HG02759 (cell line): ENCODE data around the gene RNF121.
"Not testable (repeated sequence)": the region's sequence is repeated elsewhere in the genome, so short reads cannot be mapped to it uniquely, and the experiment has no call there.

Experiments
- ATAC-seq: cut with Tn5 transposase; IDR thresholded peaks from one replicate; pipeline ENCODE4 v1.9.1; 2021; ENCODE audit warnings: mild to moderate bottlenecking, moderate library complexity; ENCODE audit not compliant: unreplicated experiment

RNF121 gene

GRCh38 chr11:71928737-71929443, at the start of gene RNF121:
TSS of gene RNF121 (plus strand) at chr11:71929046. CDS start at chr11:71929062, 16 bp downstream.
- ATAC-seq, result peak; percentile 83

GRCh38 chr11:71885806-71886205, 43.0 kb upstream of the RNF121 start:
- ATAC-seq, result not testable (repeated sequence)

- ATAC-seq, result not testable (repeated sequence)
These were observed 40.4 kb upstream of the RNF121 start for GRCh38 chr11:71888335-71889010.

DNA sequence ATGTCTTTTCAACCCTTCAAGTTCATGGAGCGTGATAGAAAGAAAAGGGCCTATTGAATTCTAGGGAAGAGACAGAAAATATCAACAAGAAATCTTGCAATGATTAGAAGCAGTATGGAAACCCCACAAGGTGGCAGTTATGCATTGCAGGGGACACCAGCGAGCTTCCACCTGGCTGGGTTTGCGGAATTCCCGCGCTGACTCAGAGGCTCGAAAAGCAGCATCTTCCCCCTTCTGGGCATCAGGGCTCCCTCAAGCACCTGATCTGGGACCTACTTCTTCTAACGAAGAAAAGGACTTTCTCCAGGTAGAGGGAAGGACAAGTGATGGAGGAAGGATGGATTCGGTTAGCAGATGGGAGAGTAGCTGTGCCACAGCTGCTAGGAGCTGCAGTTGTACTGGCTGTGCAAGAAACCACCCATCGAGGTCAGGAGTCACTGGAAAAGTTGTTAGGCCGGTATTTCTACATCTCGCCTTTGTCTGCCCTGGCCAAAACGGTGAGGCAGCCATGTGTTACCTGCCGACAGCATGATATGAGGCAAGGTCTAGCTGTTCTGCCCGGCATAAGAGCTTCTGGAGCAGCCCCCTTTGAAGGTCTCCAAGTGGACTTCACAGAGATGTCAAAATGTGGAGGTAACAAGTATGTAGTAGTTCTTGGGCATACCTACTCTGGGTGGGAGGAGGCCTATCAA, 39.5 kb upstream of the RNF121 start:
- not testable (repeated sequence) for ATAC-seq

- no peak for ATAC-seq
These were observed 32.9 kb upstream of the RNF121 start for GRCh38 chr11:71895961-71896360.

DNA sequence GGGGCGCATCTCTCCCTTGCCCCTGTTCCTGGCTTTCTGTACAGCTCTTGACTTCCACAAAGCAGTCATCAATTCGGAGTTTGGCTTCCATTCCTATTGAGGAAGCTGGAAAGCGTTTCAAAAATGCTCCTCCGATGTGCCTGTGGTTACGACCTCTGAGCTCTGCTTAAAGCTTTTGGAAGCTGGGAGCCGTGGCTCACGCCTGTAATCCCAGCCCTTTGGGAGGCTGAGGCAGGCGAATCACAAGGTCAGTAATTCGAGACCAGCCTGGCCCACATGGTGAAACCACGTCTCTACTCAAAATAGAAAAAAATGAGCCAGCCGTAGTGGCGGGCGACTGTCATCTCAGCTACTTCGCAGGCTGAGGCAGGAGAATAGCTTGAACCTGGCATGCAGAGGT, 27.7 kb upstream of the RNF121 start:
- not testable (repeated sequence) for ATAC-seq

- ATAC-seq, result no peak
These were observed 20.6 kb upstream of the RNF121 start for GRCh38 chr11:71908218-71908617.

- ATAC-seq, result not testable (repeated sequence)
These were observed 18.1 kb upstream of the RNF121 start for GRCh38 chr11:71910775-71911174.

- not testable (repeated sequence) for ATAC-seq
These were observed 17.4 kb upstream of the RNF121 start for GRCh38 chr11:71911321-71911985.

DNA sequence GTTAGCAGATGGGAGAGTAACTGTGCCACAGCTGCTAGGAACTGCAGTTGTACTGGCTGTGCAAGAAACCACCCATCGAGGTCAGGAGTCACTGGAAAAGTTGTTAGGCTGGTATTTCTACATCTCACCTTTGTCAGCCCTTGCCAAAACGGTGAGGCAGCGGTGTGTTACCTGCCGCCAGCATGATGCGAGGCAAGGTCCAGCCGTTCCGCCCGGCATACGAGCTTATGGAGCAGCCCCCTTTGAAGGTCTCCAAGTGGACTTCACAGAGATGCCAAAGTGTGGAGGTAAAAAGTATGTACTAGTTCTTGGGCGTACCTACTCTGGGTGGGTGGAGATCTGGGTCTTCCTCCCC, 16.9 kb upstream of the RNF121 start:
- not testable (repeated sequence) for ATAC-seq

- ATAC-seq, result no peak
These were observed 14.9 kb upstream of the RNF121 start for GRCh38 chr11:71913756-71914526.

DNA sequence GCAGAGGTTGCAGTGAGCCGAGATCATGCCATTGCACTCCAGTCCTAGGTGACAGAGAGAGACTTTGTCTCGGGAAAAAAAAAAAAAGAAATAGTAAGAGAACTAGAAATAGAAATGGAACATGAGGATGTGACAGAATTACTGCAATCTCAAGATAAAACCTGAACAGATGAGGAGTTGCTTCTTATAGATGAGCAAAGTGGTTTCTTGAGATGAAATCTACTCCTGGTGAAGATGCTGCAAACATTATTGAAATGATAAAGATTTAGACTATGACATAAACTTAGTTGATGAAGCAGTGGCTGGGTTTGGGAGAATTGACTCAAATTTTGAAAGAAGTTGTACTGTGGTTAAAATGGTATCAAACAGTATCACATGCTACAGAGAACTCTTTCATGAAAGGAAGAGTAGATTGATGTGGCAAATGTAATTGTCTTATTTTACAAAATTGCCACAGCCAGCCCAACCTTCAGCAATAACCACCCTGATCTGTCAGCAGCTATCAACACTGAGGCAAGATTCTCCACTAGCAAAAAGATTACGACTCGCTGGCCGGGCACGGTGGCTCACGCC, 14.1 kb upstream of the RNF121 start:
- ATAC-seq, result no peak

DNA sequence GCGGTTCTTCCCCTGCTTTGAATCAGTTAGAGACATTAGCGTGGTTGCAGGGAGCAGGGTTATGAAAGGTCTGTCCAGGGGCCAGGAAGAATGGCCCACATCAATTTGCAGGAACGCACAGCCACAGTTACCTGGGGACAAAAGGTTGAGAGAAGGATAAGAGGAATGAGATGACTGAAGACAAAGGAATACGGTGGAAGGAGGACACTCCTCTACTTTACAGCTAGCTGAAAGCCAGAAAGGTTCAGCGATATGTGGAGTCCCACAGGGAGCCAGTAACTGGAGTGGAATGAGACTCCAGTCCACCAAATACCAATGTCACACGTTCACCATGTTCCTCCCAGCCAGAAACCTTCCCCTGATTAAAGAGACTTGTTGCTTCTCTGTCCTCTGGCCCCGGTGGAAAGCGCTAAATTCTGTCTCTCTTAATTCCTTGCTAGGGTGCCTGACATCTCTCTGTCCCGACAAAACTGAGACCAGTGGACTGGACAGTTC, 11.2 kb upstream of the RNF121 start:
- ATAC-seq, result no peak

- peak; percentile 77 for ATAC-seq
These were observed 768 bp upstream of the RNF121 start, which contains the start of gene XNDC1N for GRCh38 chr11:71927820-71928736. TSS of gene XNDC1N (minus strand) at chr11:71928594. CDS start at chr11:71923353, 5,241 bp downstream.

DNA sequence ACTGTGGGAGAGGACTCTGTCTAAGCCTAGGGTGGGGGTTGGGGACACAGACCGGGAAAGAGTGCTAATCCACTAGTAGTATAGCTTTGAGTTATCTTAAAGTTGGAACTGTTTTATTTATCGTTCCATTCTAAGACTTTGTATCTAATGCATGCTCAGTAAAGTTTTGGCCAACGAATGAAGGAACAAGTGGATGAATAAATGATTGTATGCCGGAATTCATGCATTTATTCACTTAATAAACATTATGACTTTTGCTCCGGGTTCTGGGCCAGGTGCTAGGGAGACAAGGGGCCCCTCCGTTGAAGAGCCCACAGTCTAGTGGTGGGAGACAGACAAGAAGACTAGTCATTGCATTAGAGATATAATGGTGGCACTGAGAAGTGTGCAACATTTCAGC, 645 bp downstream of the RNF121 start:
- no peak for ATAC-seq

GRCh38 chr11:71930556-71931244, 1.9 kb downstream of the RNF121 start:
- ATAC-seq, result no peak

GRCh38 chr11:71931245-71931602, 2.4 kb downstream of the RNF121 start:
- peak; percentile 21 for ATAC-seq
